Middle frontal gyrus (tissue), 1 donor: ENCODE data around the gene EHHADH.

Experiments used
- DNase-seq: peaks from one replicate; pipeline ENCODE4 v3.0.0-alpha.2; 2015; ENCODE audit warnings: low spot score; ENCODE audit errors: extremely low spot score

Gene EHHADH

DNA sequence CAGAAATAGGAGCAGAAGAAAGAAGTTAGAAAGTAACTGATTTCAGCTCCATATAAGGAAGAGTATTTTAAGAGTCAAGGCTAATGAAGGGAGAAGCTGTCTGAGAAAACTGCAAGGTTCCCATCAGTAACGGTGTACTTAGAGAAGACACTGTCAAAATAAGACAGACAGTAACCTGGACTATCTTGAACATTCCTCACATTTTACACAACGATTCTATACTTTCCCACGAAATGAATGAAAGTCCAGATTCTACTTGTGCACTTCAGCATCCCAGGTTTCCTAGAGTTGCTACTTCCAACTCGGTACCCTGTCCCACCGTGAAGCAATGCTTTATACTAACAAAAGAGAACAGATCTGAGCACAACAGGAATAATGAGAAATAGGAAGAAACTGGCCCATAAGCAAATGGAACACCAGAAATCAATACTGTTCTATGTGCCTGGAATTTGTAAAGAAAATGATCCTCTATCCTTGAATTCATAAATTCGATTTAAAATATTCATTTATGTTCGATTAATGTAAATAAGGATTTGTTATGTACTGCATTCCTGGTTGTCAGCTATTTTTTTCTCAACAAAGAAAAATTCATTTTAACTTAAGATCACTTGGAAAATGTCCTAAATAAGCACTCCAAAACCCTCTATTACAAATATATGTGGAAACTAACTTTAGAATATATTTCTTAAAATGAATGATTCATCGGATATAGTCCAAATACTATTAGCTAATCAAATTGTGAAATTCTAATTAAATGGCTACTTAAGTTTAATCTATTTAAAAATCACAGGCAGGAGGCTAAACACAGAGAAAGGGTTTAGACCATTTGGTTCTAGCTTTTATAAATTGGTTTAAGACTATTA, 102.5 kb downstream of the EHHADH start:
- no peak for DNase-seq

GRCh38 chr3:185150561-185150960, 103.3 kb downstream of the EHHADH start:
- no peak for DNase-seq

- DNase-seq = no peak
Observed at GRCh38 chr3:185149591-185149990, 104.3 kb downstream of the EHHADH start.

DNA sequence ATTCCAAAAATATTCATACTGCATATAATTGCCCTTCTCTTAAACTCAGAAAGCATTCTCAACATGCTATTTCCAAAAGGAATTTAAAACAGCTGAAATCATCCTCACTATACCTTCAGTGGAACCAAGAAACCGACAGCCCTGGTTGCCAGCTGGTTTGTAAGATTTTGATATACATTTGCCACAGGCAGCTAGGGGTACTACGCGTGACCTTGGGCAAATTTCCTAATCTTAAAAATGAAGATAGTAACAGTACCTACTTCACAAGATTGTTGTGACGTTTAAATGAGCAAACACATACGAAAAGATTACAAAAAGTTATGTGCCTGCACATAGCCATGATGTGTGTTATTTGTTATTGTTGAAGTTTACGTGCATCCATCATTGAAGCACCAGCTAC, 108.3 kb downstream of the EHHADH start:
- DNase-seq = no peak

- no peak for DNase-seq
Observed at GRCh38 chr3:185144784-185145183, 109.1 kb downstream of the EHHADH start.
